OCI-M1 (cell line): ENCODE data around the gene RS1.

Source experiments
- DNase-seq: peaks from one replicate; lab custom pipeline; 2025; lab: John Stamatoyannopoulos, UW

RS1 gene

GRCh38 chrX:18598413-18598812 is 73.5 kb downstream of the RS1 start:
- DNase-seq = no peak

GRCh38 chrX:18596096-18596495 is 75.8 kb downstream of the RS1 start:
- DNase-seq = no peak

- no peak for DNase-seq
Observed at GRCh38 chrX:18594079-18594478, 77.8 kb downstream of the RS1 start.

- no peak for DNase-seq
Observed at GRCh38 chrX:18591834-18592233, 80.1 kb downstream of the RS1 start.
